H1 (cell line): ENCODE measurements around the gene COL4A3. TPM values are rescaled to one million over a fixed set of nuclear protein-coding genes. Genes with fewer than 3 reads are reported as not detected.

Experiments
- CTCF ChIA-PET: fragments of 300-600 bp; sonication (Branson Sonifier 250); formaldehyde crosslinking; loops from one replicate; lab custom pipeline; 2021; ENCODE audit not compliant: partially characterized antibody; lab: Charles Lee
- POLR2A ChIA-PET: fragments of 300-600 bp; sonication (Branson Sonifier 250); formaldehyde crosslinking; loops from one replicate; lab custom pipeline; 2021; ENCODE audit warnings: inconsistent platforms; ENCODE audit not compliant: partially characterized antibody; lab: Charles Lee
- DNase-seq, 2 experiments: peaks; one replicate each; pipeline versions ENCODE4 v3.0.0 to v3.0.0-alpha.2; 2010 to 2022; ENCODE audit warnings: low spot score in 2 of 2, low read depth in 1 of 2, mixed read lengths in 1 of 2
- FAIRE-seq: peaks from 2 replicates; lab custom pipeline; 2011; peaks lifted over from hg19 to GRCh38; lab: Jason Lieb, UNC
- H2AFZ ChIP-seq: 2 replicates; pipeline ENCODE4 v1.8.1; 2012; ENCODE audit warnings: low read length, inconsistent platforms
- H2AK5ac ChIP-seq: 2 replicates; pipeline ENCODE4 v1.6.1; 2013; ENCODE audit warnings: low read depth, low read length
- H2BK120ac ChIP-seq: replicated peaks from 2 replicates; pipeline ENCODE3; 2013; ENCODE audit warnings: low read depth, low read length, inconsistent platforms
- H2BK12ac ChIP-seq: 2 replicates; pipeline ENCODE4 v1.6.1; 2013; ENCODE audit warnings: low read depth, low read length
- H2BK15ac ChIP-seq: 2 replicates; pipeline ENCODE4 v1.6.1; 2013; ENCODE audit warnings: low read length
- H2BK20ac ChIP-seq: 2 replicates; pipeline ENCODE4 v1.6.1; 2013; ENCODE audit warnings: low read length
- H2BK5ac ChIP-seq: 2 replicates; pipeline ENCODE4 v1.6.1; 2013; ENCODE audit warnings: low read depth, low read length
- H3K14ac ChIP-seq: 2 replicates; pipeline ENCODE4 v1.6.1; 2013; ENCODE audit warnings: inconsistent platforms; ENCODE audit not compliant: insufficient read length
- H3K18ac ChIP-seq: 2 replicates; pipeline ENCODE4 v1.6.1; 2013; ENCODE audit warnings: low read length; ENCODE audit errors: extremely low read depth
- H3K23ac ChIP-seq: 2 replicates; pipeline ENCODE4 v1.6.1; 2013; ENCODE audit warnings: inconsistent platforms; ENCODE audit not compliant: insufficient read length
- H3K23me2 ChIP-seq: 2 replicates; pipeline ENCODE4 v1.6.1; 2013; ENCODE audit warnings: low read depth, low read length
- H3K27ac ChIP-seq: 2 replicates; pipeline ENCODE4 v1.6.1; 2011; ENCODE audit warnings: low read depth, low read length, inconsistent platforms
- H3K27me3 ChIP-seq, 4 experiments: replicated peaks in 1 of 4; 1 replicate in 1 of 4; 2 replicates in 3 of 4; pipeline versions ENCODE4 v1.6.1 to v1.8.1; 2011 to 2013; ENCODE audit warnings: low read length in 3 of 4, mild to moderate bottlenecking in 3 of 4, inconsistent platforms in 2 of 4, mixed read lengths in 2 of 4, moderate library complexity in 1 of 4; ENCODE audit not compliant: control insufficient read depth in 3 of 4, insufficient read depth in 3 of 4; ENCODE audit errors: extremely low read depth in 1 of 4
- H3K36me3 ChIP-seq, 4 experiments: 2 replicates each; pipeline versions ENCODE4 v1.6.1 to v1.8.1; 2011 to 2013; ENCODE audit warnings: mild to moderate bottlenecking in 4 of 4, low read length in 3 of 4, moderate library complexity in 2 of 4, control low read depth in 1 of 4, inconsistent platforms in 1 of 4; ENCODE audit not compliant: insufficient read depth in 4 of 4, control insufficient read depth in 2 of 4
- H3K4ac ChIP-seq: replicated peaks from 2 replicates; pipeline ENCODE3; 2013; ENCODE audit warnings: low read length, low read depth, mixed read lengths, inconsistent platforms; ENCODE audit not compliant: insufficient read length
- H3K4me1 ChIP-seq, 4 experiments: replicated peaks in 1 of 4; 1 replicate in 1 of 4; 2 replicates in 3 of 4; pipeline versions ENCODE4 v1.6.1 to v1.8.1; 2011 to 2013; ENCODE audit warnings: low read length in 3 of 4, inconsistent platforms in 2 of 4, mixed read lengths in 1 of 4; ENCODE audit not compliant: insufficient read depth in 4 of 4, control insufficient read depth in 3 of 4
- H3K4me2 ChIP-seq, 2 experiments: 2 replicates each; pipeline versions ENCODE4 v1.6.1 to v1.8.1; 2011 to 2013; ENCODE audit warnings: low read depth in 2 of 2, low read length in 2 of 2, control low read depth in 1 of 2, inconsistent platforms in 1 of 2, mild to moderate bottlenecking in 1 of 2; ENCODE audit not compliant: insufficient read depth in 1 of 2
- H3K4me3 ChIP-seq, 4 experiments: fragments of 200-600, 300-600 bp in 1 of 4; sonication (generic), shearing (Covaris generic), sonication (Bioruptor Twin) in 1 of 4; 2 replicates each; pipeline versions ENCODE4 v1.5.1 to v1.8.1; 2011 to 2016; ENCODE audit warnings: low read length in 4 of 4, low read depth in 3 of 4, control low read depth in 2 of 4, inconsistent platforms in 2 of 4, mild to moderate bottlenecking in 2 of 4, mixed read lengths in 1 of 4, moderate library complexity in 1 of 4; ENCODE audit not compliant: insufficient read depth in 2 of 4; ENCODE audit errors: extremely low read depth in 1 of 4
- H3K56ac ChIP-seq: replicated peaks from 2 replicates; pipeline ENCODE3; 2013; ENCODE audit warnings: low read depth, mild to moderate bottlenecking, mixed read lengths, low read length, inconsistent platforms; ENCODE audit not compliant: insufficient read length
- H3K79me1 ChIP-seq: 2 replicates; pipeline ENCODE4 v1.6.1; 2013; ENCODE audit warnings: low read depth, low read length, control low read depth
- H3K79me2 ChIP-seq, 2 experiments: 2 replicates each; pipeline versions ENCODE4 v1.6.1 to v1.8.1; 2012 to 2013; ENCODE audit warnings: low read length in 2 of 2, mild to moderate bottlenecking in 2 of 2, inconsistent platforms in 1 of 2; ENCODE audit not compliant: insufficient read depth in 2 of 2, control insufficient read depth in 1 of 2
- H3K9ac ChIP-seq, 4 experiments: replicated peaks in 1 of 4; 1 replicate in 1 of 4; 2 replicates in 3 of 4; pipeline versions ENCODE4 v1.6.1 to v1.8.1; 2011 to 2013; ENCODE audit warnings: low read depth in 3 of 4, low read length in 3 of 4, control low read depth in 2 of 4, mild to moderate bottlenecking in 2 of 4, moderate library complexity in 2 of 4, inconsistent platforms in 1 of 4; ENCODE audit errors: extremely low read depth in 1 of 4
- H3K9me3 ChIP-seq, 2 experiments: 2 replicates each; pipeline versions ENCODE4 v1.6.1 to v1.8.1; 2012 to 2013; ENCODE audit warnings: mild to moderate bottlenecking in 2 of 2, moderate library complexity in 2 of 2, control low read depth in 1 of 2, inconsistent platforms in 1 of 2, low read depth in 1 of 2, low read length in 1 of 2, mixed read lengths in 1 of 2; ENCODE audit not compliant: insufficient read depth in 2 of 2
- H4K20me1 ChIP-seq, 2 experiments: replicated peaks in 1 of 2; 2 replicates each; pipeline versions ENCODE3 to v1.8.1; 2011 to 2013; ENCODE audit warnings: inconsistent platforms in 2 of 2, low read length in 2 of 2, mild to moderate bottlenecking in 1 of 2; ENCODE audit not compliant: insufficient read depth in 2 of 2, control insufficient read depth in 1 of 2
- H4K5ac ChIP-seq: 2 replicates; pipeline ENCODE4 v1.6.1; 2013; ENCODE audit warnings: low read length, low read depth, mixed read lengths, inconsistent platforms; ENCODE audit not compliant: insufficient read length
- H4K8ac ChIP-seq: 2 replicates; pipeline ENCODE4 v1.8.0; 2013; ENCODE audit warnings: mild to moderate bottlenecking, moderate library complexity, low read length, inconsistent platforms; ENCODE audit not compliant: insufficient read depth; ENCODE audit errors: extremely low read depth
- H4K91ac ChIP-seq: replicated peaks from 2 replicates; pipeline ENCODE3; 2013; ENCODE audit warnings: low read length, mixed read lengths, inconsistent platforms; ENCODE audit not compliant: insufficient read length
- ASH2L ChIP-seq: fragments of 200-600, 300-600 bp; sonication (generic); IDR thresholded peaks from one replicate; pipeline ENCODE4 v1.7.1; 2017; ENCODE audit warnings: low read length
- CEBPB ChIP-seq: IDR thresholded peaks from 2 replicates; pipeline ENCODE4 v1.6.1; 2012; ENCODE audit warnings: low read depth, low read length
- CHD2 ChIP-seq: IDR thresholded peaks from 2 replicates; pipeline ENCODE4 v1.6.1; 2012; ENCODE audit warnings: low read length, improper control_type of control experiment
- CREB1 ChIP-seq: IDR thresholded peaks from 2 replicates; pipeline ENCODE4 v1.6.1; 2012; ENCODE audit warnings: inconsistent platforms
- CTBP2 ChIP-seq: IDR thresholded peaks from 2 replicates; pipeline ENCODE4 v1.7.0; 2011; ENCODE audit warnings: borderline replicate concordance, mild to moderate bottlenecking, moderate library complexity, mixed read lengths, low read length; ENCODE audit not compliant: insufficient read depth, insufficient read length
- HDAC6 ChIP-seq: IDR thresholded peaks from one replicate; pipeline ENCODE4 v1.7.1; 2012; ENCODE audit warnings: low read depth, mild to moderate bottlenecking, inconsistent platforms, low read length, moderate library complexity
- KDM5A ChIP-seq: fragments of 200-600 bp; IDR thresholded peaks from 2 replicates; pipeline ENCODE4 v1.7.1; 2012; ENCODE audit warnings: mild to moderate bottlenecking, low read length, inconsistent platforms, mixed read lengths
- NANOG ChIP-seq: IDR thresholded peaks from 2 replicates; pipeline ENCODE4 v1.6.1; 2011; ENCODE audit warnings: low read length, low read depth, mild to moderate bottlenecking, inconsistent platforms; ENCODE audit not compliant: insufficient read depth, poor library complexity, severe bottlenecking
- NRF1 ChIP-seq: IDR thresholded peaks from 2 replicates; pipeline ENCODE4 v1.6.1; 2011; ENCODE audit warnings: mild to moderate bottlenecking, low read depth, low read length, improper control_type of control experiment
- PHF8 ChIP-seq: fragments of 200-600 bp; sonication (generic); conservative IDR thresholded peaks from 2 replicates; pipeline ENCODE4 v1.7.1; 2012; ENCODE audit warnings: low read depth, mild to moderate bottlenecking, inconsistent platforms, low read length, moderate library complexity
- POLR2AphosphoS5 ChIP-seq: IDR thresholded peaks from 2 replicates; pipeline ENCODE4 v1.6.1; 2011; ENCODE audit warnings: low read depth, low read length
- SP1 ChIP-seq: IDR thresholded peaks from 2 replicates; pipeline ENCODE4 v1.6.1; 2011; ENCODE audit warnings: low read depth, low read length
- SP4 ChIP-seq: IDR thresholded peaks from 2 replicates; pipeline ENCODE4 v1.6.1; 2012; ENCODE audit warnings: low read length, inconsistent platforms
- TAF7 ChIP-seq: optimal IDR thresholded peaks from 2 replicates; pipeline ENCODE3; 2011; ENCODE audit warnings: low read depth, mild to moderate bottlenecking, inconsistent platforms, low read length, moderate library complexity, borderline replicate concordance
- ZNF274 ChIP-seq: IDR thresholded peaks from 2 replicates; pipeline ENCODE4 v1.7.0; 2012; ENCODE audit warnings: low read length, borderline replicate concordance; ENCODE audit errors: extremely low read depth
- WGBS, 2 experiments: shearing (Covaris generic) in 1 of 2; methylation state at CpG; one replicate each; pipeline versions ENCODE4 v1.1.6 to v1.1.7; 2013 to 2015; ENCODE audit warnings: low lambda C conversion rate in 2 of 2, mixed read lengths in 2 of 2, inconsistent platforms in 1 of 2, low coverage in 1 of 2, missing lambda C conversion rate in 1 of 2; ENCODE audit not compliant: insufficient replicate concordance in 2 of 2, insufficient coverage in 1 of 2, insufficient read length in 1 of 2; ENCODE audit errors: extremely low coverage in 1 of 2, missing lambda C conversion rate in 1 of 2; 5-methylcytosine and 5-hydroxymethylcytosine counted together
- polyA plus RNA-seq, 7 experiments: library from polyadenylated mRNA; depleted of rRNA in 3 of 7; stranded (reverse) in 5 of 7; unstranded in 2 of 7; fragments of >200 nt in 5 of 7; fragments of 200-250 nt in 2 of 7; gene quantifications; 1 replicate in 5 of 7; 2 replicates in 1 of 7; 4 replicates in 1 of 7; pipeline versions ENCODE4 v1.2.1 to v1.2.3, GENCODE V29; 2011 to 2013; ENCODE audit warnings: missing spikeins in 2 of 7, mixed read lengths in 2 of 7
- total RNA-seq: library from RNA; stranded (reverse); fragmentation: NEBNext Ultra II Directional; extraction: Animal tissue kit (Norgen Biotek cat#: 25700); gene quantifications from 2 replicates; pipeline ENCODE4 v1.2.1, GENCODE V29; 2021

Gene COL4A3
- total and polyA plus RNA-seq, 2 of the 8 experiments (the other 6 are each of a cell fraction or from before 2014, with no cell fraction given), result 0.12 to 0.17 TPM

DNA sequence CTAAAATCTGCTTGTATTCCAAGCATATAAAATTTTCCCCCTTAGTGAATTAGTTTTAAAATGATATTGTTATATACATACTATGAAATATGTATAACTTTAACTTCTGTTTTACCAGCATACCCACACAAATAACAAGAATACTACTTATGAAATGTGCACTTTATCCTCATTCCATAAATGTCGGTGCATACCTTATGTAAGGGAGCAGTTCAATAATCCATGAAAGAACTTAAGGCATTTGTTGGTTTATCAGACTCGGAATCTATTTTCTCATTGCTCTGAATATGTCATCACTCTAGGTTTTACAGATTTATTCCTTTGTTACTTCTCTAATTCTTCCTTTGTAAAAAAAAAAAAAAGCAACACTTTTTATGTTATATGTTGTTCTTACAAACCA, 148.2 kb downstream of the COL4A3 start:
- ChIA-PET CTCF (interaction anchor here (1.1 kb wide), 1 partner anchor 74 kb away, joined by 3 read pairs; no protein-coding TSS in a partner anchor), POLR2A (no interaction called here)
- Histone ChIP-seq H3K36me3 (no peaks in the 10 kb centered on the region), H4K20me1 (no peaks in the 10 kb centered on the region), H3K4me3 (no peak overlapping the region), H2AK5ac (no peak overlapping the region), H3K23ac (no peak overlapping the region), H3K79me2 (no peaks in the 10 kb centered on the region), H2BK12ac (no peak overlapping the region), H3K27me3 (no peaks in the 10 kb centered on the region), H3K27ac (no peak overlapping the region), H2BK20ac (no peak overlapping the region), H3K23me2 (no peaks in the 10 kb centered on the region), H3K4me2 (no peak overlapping the region), H3K4ac (no peak overlapping the region), H4K5ac (no peak overlapping the region), H2AFZ (no peak overlapping the region), H2BK120ac (no peak overlapping the region), H3K79me1 (no peaks in the 10 kb centered on the region), H3K9ac (no peak overlapping the region), H4K8ac (no peak overlapping the region), H3K18ac (no peak overlapping the region), H2BK15ac (no peak overlapping the region), H3K9me3 (no peaks in the 10 kb centered on the region), H2BK5ac (no peak overlapping the region), H4K91ac (no peak overlapping the region), H3K56ac (no peak overlapping the region), H3K4me1 (no peaks in the 10 kb centered on the region)
- 42% methylated on average over 2 of the region's 2 CpGs; no CpG with 5 or more reads in 1 of the 2 experiments for WGBS, 2 experiments
- FAIRE-seq (no peak), DNase-seq (no peak)
- no peak for TF ChIP-seq CREB1
- TF ChIP-seq POLR2AphosphoS5, result no peak
- no peak for TF ChIP-seq CTBP2
- TF ChIP-seq CEBPB, result no peak
- no peak for TF ChIP-seq TAF7
- no peak for TF ChIP-seq KDM5A
- no peak for TF ChIP-seq ZNF274
- TF ChIP-seq ASH2L, result no peak
- TF ChIP-seq NRF1, result no peak
- no peak for TF ChIP-seq PHF8
- TF ChIP-seq SP1, result no peak
- TF ChIP-seq NANOG, result no peak
- no peak for TF ChIP-seq HDAC6
- no peak for TF ChIP-seq SP4
- no peak for TF ChIP-seq CHD2
- TF ChIP-seq, all 59 proteins: peak for 0
- H3K14ac ChIP-seq, result no peak overlapping the region
